Measurements from ENCODE around the gene EIF4EBP3. TPM values are rescaled to one million over a fixed set of nuclear protein-coding genes. Genes with fewer than 3 reads are reported as not detected.

The EIF4EBP3 gene
- total RNA-seq, 2 donors from 2014 or later, result 27.2 to 32.9 TPM

GRCh38 chr5:140554454-140554853, 7.0 kb downstream of the EIF4EBP3 start:
- intact Hi-C loops (cut with DNase I, micrococcal nuclease), result no loop called here
- ATAC-seq (no peak), DNase-seq (no peak)

DNA sequence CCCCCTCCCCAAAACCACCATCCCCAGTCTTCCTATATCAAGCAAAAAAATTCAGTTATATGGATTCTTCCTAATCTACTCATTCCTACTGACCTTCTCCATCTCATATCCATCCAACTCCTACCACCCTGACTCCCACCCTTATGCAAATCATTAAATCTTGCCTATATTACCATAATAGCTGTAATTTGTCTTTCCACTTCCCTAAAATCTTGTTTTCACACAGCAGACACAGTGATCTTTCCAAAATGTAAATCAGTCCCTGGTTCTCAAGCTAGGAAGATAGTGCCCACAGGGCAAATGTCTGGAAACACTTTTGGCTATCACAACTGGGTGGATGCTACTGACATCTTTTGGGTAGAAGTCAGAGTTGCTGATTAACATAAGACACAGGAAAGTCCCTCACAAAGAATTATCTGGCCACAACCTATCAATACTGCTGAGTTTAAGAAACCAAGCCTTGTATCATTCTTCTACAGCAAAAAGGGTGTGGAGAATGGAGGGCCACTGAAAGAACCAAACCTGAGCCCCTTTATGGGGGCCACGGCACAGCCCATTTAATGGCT, 8.4 kb downstream of the EIF4EBP3 start:
- no peak for DNase-seq
- ATAC-seq, result no peak
- intact Hi-C loops (cut with DNase I, micrococcal nuclease), result no loop called here

DNA sequence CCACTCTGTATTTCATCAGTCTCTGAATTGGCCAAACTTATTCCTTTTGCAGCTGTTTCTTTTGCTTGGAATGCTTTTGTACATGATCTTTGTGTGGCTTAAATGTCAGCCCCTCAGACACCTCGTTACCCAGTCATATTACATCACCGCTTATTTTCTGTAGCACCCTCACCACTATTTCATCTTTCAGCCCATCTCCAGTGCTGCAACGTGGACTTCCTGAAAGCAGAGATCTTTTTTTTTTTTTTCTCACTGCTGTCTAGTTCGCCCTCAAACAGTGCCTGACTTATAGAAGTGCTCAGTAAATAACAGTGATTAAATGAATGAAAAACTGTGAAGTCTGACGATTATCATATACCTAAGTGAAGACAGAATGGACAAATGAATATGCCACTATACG, 9.0 kb downstream of the EIF4EBP3 start:
- DNase-seq (no peak), ATAC-seq (peak; percentile 28)
- intact Hi-C loops (cut with DNase I, micrococcal nuclease), result no loop called here

- DNase-seq (peak; percentile 91 to 95), ATAC-seq (peak; percentile 96)
- intact Hi-C loops (cut with DNase I, micrococcal nuclease), result no loop called here
Observed at GRCh38 chr5:140557136-140557805, 9.8 kb downstream of the EIF4EBP3 start, which contains the start of gene SRA1. TSS of gene SRA1 (minus strand) at chr5:140557473. CDS start at chr5:140557452, 21 bp downstream.

DNA sequence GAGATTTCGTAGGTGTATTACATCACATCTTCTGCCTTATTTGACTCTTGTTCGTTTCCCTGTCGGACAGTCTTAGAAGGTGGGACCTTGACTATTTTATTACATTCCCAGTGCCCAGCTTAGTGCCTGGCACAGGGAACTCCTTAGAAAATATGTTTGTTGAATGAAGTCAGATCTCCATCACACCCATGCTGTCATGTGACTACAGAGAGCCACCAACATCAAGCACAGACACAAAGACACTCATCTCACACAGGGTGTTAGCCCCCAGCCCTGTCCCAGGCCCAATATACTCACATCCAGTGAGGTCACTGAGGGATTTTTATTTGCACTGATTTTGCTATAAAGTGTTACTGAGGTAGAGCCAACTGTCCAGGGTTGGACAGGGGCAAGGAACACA, 10.5 kb downstream of the EIF4EBP3 start:
- ATAC-seq, result no peak
- DNase-seq, result no peak
- intact Hi-C loops (cut with DNase I, micrococcal nuclease), result no loop called here

- DNase-seq, result no peak
- ATAC-seq, result no peak
- intact Hi-C loops (cut with DNase I, micrococcal nuclease), result no loop called here
Observed at GRCh38 chr5:140558542-140558941, 11.1 kb downstream of the EIF4EBP3 start.

- DNase-seq, result no peak
- intact Hi-C loops (cut with DNase I, micrococcal nuclease), result no loop called here
- no peak for ATAC-seq
Observed at GRCh38 chr5:140560227-140560626, 12.8 kb downstream of the EIF4EBP3 start.

DNA sequence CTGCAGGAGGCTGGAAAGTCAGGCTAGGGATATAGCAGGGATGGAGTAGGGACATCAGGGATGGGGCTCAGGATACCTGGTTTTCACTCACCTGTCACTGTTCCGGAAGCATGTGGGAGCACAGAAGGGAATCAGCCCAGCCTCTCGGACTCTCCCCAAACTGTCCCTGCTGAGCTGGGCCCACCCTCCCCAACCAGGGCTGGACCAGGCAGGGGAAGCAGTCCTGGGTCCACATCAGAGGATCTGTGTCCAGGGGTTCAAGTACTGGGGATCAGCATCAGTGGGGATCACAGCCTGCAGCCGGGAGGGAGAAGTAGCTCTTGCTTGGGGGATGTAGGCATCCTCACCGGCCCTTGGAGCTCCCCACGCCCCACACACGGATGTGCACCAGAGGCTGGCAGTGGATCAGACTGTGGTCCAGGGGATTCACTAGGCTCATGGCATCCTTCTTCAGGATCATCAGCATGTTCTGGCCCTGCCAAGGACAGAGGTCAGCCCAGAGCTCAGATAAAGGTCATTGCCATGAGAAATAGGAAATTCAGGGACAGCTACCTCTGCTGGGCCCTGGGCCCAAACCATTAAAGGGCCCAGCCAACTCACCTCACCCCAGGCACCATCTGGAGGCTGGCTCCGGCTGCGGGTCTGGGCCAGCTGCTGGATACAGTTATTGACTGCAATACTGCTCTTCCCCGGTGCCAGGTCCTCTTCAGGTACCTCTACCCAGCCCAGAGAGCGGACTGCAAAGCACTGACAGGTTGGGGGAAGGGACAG, 14.5 kb downstream of the EIF4EBP3 start:
- intact Hi-C loops (cut with DNase I, micrococcal nuclease), result no loop called here
- DNase-seq (no peak), ATAC-seq (no peak)

GRCh38 chr5:140563596-140563995, 16.1 kb downstream of the EIF4EBP3 start:
- DNase-seq (peak in 1 of 2 donors; percentile 43), ATAC-seq (no peak)
- intact Hi-C loops (cut with DNase I, micrococcal nuclease), result no loop called here

DNA sequence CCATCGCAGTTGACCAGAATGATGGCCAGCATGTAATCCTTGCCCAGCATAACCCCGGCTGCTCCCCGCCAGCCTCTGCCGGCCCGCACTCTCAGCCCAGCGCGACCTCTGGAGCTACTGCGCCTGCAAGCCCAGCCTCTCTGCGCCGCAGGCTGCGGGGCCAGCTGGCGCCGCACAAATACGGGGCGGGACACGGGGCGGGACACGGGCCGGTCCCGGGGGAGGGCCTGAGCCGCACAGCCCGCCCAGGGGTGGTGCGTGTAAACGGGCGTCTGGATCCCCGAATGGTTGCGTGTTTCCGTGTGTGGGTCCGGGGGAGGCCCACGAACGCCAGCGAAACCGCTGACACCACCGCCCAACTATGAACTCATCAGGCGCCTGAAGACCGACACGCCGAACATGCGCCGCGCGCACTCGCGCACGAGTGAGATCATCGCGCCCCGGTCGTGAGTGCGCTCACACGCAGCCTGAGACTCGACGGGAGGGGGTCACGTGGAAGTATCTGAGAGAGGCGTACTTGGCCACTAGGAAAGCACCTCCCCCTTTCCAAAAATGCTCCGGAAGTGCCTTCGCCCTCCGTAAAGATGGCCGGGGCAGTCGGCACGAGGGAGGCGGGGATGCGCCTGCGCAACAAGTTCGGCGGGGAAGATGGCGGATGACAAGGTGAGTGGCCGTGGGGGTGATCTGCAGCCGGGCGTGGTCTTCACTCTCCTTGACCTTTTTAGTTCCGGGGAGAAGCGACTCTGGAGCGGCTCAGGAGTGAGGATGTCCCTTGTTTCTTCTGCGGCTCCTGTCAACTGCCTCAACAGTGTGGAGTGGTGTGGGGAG, 16.9 kb downstream of the EIF4EBP3 start, which contains the start of the genes APBB3 and SLC35A4:
Gene APBB3, minus strand, starts transcription at position 403 of the 828 bp plus-strand sequence. Its CDS starts 353 bp downstream, at position 50.
Gene SLC35A4, plus strand, starts transcription at position 633 of the 828 bp plus-strand sequence. CDS start 2,342 bp downstream, outside the sequence.
- intact Hi-C loops (cut with DNase I, micrococcal nuclease), result no loop called here
- ATAC-seq (peak; percentile 88), DNase-seq (peak; percentile 94 to 98)

- no peak for DNase-seq
- intact Hi-C loops (cut with DNase I, micrococcal nuclease), result no loop called here
- peak; percentile 12 for ATAC-seq
Observed at GRCh38 chr5:140565024-140565779, 17.7 kb downstream of the EIF4EBP3 start.

- ATAC-seq (no peak), DNase-seq (no peak)
- intact Hi-C loops (cut with DNase I, micrococcal nuclease), result no loop called here
Observed at GRCh38 chr5:140565780-140566095, 18.3 kb downstream of the EIF4EBP3 start.

DNA sequence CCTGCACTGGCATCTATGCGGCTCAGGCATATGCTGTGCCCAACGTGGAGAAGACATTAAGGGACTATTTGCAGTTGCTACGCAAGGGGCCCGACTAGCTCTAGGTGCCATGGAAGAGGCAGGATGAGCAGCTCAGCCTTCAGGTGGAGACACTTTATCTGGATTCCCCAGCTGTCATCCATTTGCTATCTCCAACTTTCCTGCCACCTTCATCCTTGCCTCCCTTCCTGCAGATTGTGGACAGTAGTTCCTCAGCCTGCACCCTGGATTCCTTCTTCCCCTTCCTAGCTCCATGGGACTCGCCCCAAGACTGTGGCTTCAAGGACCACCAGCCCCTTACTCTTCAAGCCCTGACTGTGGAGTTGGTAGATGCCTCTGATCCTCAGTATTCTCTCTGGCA, 19.2 kb downstream of the EIF4EBP3 start:
- no peak for DNase-seq
- ATAC-seq, result no peak
- intact Hi-C loops (cut with DNase I, micrococcal nuclease), result no loop called here

- ATAC-seq, result no peak
- DNase-seq, result no peak
- intact Hi-C loops (cut with DNase I, micrococcal nuclease), result no loop called here
Observed at GRCh38 chr5:140567136-140567818, 19.8 kb downstream of the EIF4EBP3 start.

- no peak for DNase-seq
- intact Hi-C loops (cut with DNase I, micrococcal nuclease), result no loop called here
- no peak for ATAC-seq
Observed at GRCh38 chr5:140567871-140568270, 20.4 kb downstream of the EIF4EBP3 start.

DNA sequence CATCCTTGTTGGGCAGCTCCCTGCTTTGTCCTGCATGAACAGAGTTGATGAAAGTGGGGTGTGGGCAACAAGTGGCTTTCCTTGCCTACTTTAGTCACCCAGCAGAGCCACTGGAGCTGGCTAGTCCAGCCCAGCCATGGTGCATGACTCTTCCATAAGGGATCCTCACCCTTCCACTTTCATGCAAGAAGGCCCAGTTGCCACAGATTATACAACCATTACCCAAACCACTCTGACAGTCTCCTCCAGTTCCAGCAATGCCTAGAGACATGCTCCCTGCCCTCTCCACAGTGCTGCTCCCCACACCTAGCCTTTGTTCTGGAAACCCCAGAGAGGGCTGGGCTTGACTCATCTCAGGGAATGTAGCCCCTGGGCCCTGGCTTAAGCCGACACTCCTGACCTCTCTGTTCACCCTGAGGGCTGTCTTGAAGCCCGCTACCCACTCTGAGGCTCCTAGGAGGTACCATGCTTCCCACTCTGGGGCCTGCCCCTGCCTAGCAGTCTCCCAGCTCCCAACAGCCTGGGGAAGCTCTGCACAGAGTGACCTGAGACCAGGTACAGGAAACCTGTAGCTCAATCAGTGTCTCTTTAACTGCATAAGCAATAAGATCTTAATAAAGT, 21.1 kb downstream of the EIF4EBP3 start:
- no peak for DNase-seq
- intact Hi-C loops (cut with DNase I, micrococcal nuclease), result no loop called here
- no peak for ATAC-seq

DNA sequence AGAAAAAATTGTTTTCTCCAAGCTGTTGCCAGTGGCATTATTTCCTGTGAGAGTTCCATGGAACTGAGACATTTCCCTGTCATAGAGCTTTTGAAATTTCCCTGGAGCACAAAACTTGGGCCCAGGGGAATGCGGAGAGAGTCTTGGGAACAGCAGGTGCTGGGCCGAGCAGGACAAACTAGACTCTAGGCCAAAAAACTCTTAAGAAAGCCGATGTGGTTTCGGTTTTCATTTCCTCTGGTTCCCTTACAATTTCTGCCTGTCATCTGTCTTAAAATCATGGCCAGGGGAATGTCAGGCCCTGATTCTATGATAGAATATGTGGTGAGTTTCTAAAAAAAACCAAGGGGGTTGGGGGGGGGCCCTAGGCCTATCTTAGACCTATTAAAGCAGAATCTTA, 21.7 kb downstream of the EIF4EBP3 start:
- intact Hi-C loops (cut with DNase I, micrococcal nuclease), result no loop called here
- DNase-seq (no peak), ATAC-seq (no peak)

All from left colon (tissue), 2 donors.